NCI-H526 (cell line): ENCODE data around the gene CCDC192.
"Not testable (repeated sequence)": the region's sequence is repeated elsewhere in the genome, so short reads cannot be mapped to it uniquely, and the experiment has no call there.

Experiments
- DNase-seq, 2 experiments: peaks; one replicate each; lab custom pipeline; 2025; lab: John Stamatoyannopoulos, UW

The CCDC192 gene

DNA sequence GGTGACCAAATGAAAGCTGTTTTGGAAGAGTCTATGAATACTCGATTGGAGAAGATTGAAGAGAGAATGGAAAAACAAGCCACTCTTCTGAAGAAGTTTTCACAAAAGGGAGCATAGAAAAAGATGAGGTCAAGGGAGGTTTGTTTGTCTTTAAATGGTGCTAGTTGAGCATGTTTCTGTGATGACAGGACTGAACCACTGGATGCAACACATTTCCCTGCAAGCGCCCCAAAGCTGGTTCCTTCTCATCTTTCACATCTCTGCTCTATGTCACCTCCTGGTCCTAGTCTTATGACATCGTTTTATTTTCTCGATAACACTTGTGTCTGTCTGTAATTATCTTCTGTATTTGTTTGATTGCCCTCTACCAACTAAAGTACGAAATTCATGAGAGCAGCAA lies 3.8 kb upstream of the CCDC192 start:
- no peak for DNase-seq

DNA sequence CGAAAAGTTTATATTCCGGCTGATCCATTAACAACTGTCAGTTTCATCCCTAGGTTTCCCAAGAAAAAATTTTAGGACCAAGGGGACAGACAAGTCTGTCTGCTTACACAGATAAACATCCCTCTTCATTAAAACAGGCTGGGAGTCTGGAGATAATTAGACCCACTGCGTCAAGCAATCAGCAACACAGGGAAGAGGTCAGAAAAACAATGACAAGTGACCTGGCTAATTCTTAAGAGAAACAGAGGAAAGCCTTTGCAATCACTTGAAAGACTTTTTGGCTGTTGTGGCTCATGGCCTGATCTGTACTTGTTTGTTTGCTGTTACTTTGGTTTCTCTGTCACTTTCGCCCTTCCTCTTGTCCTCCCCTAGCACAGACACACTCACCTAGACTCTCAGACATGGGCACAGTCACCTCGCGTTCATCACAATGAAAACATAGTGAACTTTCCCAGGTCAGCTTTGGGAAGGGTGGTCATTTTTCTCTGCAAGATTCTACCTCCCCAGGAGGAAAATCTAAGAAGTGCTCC lies 2.9 kb upstream of the CCDC192 start:
- no peak for DNase-seq

DNA sequence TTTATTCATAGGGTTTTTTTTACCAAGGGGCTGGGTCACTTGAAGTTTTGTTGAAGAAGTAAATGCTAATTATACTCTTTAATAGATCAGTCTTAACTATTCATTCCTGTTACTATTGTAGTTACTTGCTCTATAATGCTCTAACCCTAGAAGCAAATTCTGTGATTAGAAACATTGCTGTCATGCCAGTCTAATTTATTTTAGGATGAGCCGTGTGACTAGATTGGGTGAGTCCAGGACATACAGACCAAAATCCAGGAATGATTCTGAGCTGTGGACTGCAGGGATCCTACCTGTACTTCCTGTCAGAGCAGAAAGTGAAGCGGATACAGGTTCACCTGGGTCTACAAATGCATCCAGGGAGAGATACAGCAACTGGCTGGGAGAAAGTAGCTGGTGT lies 757 bp upstream of the CCDC192 start:
- DNase-seq = no peak

DNA sequence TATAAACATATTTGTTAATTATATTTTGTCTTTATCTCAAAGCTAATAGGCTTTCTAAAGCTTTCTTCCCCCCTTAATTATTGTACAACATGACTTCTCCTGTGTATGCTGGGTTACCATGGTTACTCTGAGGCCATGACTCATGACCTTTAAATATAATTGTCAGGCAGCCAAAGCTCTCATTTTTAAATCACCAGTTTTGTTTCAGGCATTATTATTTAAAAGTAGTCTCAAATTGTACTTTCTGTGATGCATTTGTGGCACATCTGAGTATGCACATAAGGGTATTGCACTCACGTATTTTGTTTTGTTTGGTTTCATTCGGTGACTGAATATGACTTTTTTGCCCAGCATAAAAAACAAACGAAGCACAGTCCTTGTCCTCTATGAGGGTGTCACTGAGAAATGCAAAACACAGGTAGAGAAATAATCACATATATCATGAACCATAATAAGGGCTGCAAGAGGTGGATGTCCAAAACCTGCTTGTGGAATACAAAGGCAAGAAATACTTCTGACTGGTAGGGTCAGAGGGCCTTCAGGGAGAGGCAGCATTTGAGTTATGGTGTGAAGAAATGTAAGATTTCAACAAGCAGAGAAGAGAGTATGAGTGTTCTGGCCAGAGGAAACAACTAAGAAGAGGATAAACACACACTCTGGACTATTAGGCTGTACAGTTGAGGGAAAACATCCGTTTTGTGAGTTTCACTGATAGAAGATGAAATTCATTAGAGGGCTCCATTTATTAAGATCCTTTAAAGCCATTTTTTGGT lies 2.1 kb downstream of the CCDC192 start:
- DNase-seq = no peak

DNA sequence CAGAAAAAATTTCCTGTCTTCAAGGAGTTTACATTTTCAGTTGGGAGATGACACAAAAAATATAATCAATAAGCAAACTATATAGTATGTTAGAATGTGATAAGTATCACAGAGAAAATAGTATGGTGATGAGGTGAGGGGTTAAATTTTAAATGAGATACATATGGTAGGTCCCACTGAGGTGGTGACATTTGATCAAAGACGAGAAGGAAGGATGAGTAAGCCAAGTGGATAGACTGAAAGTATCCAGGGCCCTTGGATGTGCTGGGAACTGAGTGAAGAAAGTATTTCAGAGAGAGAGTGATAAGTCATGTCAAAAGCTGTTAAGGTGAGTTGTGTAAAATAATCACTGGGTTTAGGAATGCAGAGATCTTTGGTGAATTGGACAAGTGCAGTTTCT lies 3.5 kb downstream of the CCDC192 start:
- no peak for DNase-seq

DNA sequence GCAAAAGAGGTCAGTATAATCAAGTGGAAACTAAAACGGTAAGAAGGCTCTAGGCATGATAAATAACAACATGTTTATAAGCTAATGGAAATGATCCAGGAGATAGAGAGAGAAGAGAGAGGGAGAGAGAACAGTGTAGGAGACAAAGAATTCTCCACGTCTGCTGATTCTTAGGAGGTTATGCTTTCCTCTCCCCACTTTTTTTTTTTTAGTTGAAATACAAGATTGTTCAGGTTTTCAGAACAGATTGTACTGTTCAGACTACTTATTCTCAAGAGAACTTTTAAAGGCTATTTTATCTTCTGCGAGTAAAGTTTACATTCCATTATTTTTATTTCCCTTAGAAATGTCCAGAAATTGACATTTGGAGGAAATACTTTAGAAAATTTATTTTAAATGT lies 4.0 kb downstream of the CCDC192 start:
- no peak for DNase-seq

DNA sequence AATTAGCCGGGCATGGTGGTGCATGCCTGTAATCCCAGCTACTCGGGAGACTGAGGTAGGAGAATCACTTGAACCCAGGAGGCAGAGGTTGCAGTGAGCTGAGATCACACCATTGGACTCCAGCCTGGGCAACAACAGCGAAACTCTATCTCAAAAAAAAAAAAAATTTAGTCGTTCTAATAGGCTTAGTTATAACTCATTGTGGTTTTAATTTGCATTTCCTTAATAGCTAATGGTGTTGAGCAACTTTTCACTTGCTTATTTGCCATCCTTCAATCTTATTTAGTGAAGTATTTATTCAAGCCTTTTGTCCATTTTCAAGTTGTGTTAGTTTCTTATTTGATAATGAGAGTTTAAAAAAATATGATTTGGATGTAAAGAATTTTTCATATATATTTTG lies 9.9 kb downstream of the CCDC192 start:
- DNase-seq = not testable (repeated sequence)

DNA sequence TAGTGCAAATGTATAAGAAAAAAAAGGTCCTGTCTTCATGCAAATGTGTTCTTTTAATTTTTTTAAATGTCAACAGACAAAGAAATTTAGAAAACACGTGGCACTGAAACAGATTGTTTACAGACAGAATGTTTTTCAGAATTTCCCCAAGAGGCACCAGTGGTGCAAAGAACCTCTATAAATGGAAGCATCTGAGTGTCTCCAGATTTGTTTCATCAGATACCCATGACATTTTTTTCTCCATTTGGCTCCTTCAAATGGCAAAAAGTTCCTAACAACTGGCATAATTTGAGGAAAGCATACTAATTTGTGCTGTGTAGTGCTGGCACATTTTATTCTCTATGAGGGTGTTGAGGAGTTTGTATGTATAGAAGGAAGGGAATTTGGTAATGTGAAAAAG lies 15.0 kb downstream of the CCDC192 start:
- DNase-seq = no peak

DNA sequence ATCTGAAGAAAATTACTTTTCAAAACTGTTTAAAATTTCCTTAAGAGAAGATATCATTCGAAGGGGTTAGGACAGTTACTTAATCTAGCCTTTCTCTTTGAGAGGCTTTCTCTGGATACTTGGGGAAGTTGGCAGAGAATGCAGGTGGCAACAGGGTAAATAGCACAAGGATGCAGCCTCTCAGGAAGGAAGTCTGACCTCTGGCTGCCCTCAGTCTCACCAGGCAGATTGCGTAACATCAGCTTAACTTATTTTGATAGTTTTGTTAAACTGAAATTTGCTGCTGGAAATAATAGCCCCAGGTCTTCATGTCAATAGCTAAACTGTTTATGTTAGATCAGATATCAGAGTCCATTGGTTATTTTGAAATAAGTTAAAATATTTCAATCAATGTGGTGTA lies 20.4 kb downstream of the CCDC192 start:
- no peak for DNase-seq

DNA sequence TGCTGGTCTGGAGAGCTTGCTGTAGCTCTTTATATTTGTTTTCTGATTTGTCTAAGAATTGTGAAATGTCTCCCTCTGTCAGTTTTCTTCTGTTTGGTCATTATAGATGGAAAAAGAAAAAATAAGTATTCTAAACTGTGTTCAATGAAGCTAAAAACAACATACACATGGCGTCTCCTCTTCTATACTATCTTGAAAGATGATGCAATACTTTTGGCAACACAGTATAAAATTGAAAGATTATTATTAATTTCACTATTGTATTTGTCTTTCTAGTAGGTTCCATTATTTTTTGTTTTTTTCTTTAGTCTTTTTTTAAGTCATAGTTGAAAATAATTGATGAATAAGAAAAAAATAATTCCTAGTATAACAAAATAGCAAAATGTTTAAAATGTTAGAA lies 22.5 kb downstream of the CCDC192 start:
- no peak for DNase-seq

DNA sequence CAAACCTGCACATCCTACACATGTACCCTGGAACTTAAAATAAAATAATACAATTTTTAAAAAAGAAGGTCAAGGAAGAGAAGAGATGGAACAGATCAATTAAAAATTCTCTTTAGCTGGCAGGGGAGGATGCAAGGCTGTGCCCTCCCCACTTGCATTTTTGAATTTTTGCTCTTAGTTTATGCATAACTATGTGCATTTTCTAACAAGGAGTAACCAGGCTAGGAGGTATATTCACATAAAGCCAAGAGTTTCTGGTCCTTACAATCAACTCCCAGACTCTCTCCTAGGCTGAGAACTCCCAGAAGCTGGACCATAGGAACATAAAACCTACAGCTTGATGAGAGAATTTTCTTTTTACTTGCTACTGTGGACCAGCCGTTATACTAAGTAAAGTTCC lies 29.8 kb downstream of the CCDC192 start:
- DNase-seq = no peak

DNA sequence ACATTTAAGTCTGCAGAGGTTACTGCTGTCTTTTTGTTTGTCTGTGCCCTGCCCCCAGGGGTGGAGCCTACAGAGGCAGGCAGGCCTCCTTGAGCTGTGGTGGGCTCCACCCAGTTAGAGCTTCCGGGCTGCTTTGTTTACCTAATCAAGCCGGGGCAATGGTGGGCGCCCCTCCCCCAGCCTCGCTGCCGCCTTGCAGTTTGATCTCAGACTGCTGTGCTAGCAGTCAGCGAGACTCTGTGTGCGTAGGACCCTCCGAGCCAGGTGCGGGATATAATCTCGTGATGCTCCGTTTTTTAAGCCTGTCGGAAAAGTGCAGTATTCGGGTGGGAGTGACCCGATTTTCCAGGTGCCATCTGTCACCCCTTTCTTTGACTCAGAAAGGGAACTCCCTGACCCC lies 36.2 kb downstream of the CCDC192 start:
- not testable (repeated sequence) for DNase-seq

DNA sequence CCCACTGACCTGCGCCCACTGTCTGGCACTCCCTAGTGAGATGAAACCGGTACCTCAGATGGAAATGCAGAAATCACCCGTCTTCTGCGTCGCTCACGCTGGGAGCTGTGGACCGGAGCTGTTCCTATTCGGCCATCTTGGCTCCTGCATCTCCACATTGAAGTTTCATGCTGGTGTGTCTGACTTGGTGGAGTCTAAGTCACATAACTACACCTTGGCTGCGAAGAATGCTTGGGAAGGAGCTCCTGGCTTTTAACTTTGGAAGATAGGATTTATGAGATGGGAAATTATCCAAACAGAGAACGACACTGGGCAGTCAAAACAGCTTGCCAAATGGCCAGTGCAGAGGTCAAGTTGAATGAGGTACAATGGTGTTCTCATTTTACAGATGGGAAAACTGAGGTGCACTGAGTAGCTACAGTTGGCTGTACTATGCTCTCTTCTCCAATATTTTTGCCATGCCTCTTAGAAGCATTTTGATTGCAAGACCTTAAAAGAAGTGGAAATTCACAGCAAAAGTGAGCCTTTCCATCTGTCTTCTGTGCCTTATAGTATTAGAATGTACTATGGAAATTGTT lies 36.7 kb downstream of the CCDC192 start:
- DNase-seq = no peak

DNA sequence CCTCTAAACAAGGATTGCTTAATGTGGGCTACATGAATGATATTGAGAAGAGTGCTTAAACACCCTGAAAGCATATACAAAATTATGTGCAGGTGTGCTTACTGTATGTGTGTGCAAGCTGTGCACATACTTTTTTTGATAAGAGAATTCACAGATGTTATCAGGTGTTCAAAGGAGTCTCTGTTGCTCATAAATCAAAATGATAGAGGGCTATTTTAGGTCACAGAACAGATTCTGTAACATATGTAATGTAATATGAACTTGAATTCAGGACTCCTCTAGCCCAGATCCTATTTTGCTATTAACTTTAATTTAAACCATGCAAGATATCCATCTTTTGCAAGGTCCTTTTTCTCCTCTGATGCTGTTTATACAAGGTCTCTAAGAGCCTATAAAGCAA lies 38.2 kb downstream of the CCDC192 start:
- no peak for DNase-seq

DNA sequence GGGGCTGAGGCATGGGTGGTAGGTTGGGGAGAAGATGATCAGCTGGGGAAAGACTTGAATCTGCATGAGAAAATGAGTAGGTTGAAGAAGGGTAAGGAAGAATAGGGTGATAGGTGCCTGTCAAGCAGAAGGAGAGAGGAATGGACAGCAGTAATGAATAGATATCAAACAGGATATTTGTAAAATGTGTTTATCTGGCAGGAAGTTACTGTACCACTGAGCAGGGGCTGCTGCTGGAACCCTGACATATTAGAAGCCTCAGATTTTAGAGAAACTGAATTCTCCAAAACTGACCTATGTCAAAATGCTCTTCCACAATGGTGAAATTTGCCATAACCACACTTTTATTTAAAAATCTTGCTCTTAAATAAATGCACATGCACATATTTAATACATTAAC lies 41.0 kb downstream of the CCDC192 start:
- DNase-seq = no peak

DNA sequence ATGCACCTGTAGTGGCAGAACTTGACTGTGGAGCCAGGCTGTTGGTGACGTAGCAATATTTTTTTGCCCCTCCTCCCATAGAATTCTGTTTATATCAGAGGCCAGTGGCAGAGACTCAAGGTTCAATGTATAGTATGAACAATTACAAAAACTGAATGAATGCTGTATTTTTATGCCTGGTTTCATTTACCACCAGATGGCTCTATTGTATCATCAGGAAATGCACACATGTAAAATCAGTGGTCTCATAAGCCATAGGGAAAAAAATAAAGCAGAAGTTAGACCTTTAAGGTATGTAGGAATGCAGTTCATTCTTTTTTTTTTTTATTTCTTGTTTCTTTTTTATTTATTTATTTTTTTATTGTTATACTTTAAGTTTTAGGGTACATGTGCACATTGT lies 43.6 kb downstream of the CCDC192 start:
- DNase-seq = peak; percentile 0 to 25

DNA sequence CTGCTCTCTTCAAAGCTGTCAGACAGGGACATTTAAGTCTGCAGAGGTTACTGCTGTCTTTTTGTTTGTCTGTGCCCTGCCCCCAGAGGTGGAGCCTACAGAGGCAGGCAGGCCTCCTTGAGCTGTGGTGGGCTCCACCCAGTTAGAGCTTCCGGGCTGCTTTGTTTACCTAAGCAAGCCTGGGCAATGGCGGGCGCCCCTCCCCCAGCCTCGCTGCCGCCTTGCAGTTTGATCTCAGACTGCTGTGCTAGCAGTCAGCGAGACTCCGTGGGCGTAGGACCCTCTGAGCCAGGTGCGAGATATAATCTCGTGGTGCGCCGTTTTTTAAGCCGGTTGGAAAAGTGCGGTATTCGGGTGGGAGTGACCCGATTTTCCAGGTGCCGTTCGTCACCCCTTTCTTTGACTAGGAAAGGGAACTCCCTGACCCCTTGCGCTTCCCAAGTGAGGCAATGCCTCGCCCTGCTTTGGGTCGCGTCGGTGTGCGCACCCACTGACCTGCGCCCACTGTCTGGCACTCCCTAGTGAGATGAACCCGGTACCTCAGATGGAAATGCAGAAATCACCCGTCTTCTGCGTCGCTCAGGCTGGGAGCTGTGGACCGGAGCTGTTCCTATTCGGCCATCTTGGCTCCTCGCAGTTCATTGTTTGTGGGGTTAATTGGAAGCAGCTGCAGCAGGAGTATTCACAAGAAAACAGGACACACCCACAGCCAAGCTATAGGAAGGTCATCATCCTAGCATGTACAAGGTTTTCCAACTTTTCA lies 49.5 kb downstream of the CCDC192 start:
- DNase-seq = not testable (repeated sequence)

DNA sequence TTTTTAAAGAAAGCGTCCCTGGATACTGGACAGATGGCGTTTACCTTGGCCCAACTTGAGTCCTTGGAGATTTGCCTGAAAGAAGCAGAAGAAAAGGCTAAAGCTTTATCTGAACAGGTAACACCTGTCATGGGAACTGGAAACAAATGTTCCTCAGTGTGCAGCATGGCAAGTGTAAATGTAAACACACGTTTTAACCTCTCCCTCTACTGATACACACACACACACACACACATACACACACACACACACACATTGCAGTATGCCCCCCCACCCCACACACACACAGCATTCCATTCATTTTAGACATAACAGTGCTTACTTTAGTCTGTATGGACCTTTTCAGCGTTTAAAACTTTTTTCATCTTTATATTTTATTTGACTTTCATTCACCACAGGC lies 51.1 kb downstream of the CCDC192 start:
- peak; percentile 54 to 66 for DNase-seq

DNA sequence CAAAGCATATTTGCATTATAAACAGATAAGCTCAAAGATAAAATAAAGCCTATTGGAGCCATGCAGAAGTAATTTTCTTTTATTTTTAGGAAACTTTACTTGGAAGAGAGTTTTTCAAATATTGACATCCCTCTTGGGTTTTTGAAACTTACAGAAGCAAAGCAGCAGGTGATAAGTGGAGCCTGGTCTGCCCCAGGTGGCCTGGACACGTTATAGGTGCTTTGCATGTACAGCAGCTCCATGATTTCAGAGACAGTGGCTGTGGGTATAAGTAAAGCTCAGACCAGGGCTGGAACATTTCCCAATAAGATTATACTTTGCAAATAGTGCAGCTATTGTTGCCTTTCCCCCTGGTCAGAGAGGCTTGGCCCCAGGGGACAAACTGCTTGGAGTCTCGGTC lies 51.5 kb downstream of the CCDC192 start:
- peak; percentile 84 to 91 for DNase-seq

DNA sequence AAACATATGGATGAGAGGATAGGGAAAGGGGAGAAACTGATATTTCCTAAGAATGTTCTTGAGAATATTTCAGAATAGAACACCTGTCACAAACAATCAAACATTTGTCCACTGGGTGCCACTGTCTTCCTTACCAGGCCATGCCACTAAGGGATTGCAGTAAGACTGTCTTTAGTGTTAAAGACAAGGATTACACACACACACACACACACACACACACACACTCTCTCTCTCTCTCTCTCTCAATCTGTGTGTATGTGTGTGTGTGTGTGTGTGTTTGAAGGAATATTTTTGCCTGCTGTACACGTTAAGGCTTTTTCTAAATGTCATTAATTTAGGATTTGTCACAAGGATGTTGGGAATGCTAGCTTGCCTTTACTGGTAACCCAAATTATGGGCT lies 54.4 kb downstream of the CCDC192 start:
- DNase-seq = peak; percentile 40 to 64

DNA sequence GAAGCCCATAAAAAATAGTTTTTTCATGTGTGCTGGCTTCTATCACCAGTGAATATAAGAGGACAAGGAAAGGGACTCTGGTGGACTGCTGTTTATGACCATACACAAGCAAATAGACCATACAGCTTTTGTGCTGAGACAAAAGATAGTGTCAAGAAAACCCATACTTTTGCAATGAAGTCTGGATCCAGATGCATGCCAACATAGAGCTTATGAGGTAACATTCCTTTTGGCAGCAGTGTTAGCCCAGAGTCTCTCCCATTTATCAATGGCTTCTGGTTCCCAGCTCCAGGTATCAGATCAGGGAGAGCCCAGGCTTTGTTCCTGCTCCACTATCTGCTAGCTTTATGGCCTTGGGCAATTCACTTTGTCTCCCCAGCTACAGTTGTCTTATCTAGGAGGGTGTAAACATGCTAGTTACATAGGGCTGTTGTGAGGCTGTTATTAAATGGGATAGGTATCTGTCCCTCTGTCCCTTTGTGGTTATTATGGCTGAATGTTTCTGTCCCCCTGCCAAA lies 55.6 kb downstream of the CCDC192 start:
- DNase-seq = no peak

DNA sequence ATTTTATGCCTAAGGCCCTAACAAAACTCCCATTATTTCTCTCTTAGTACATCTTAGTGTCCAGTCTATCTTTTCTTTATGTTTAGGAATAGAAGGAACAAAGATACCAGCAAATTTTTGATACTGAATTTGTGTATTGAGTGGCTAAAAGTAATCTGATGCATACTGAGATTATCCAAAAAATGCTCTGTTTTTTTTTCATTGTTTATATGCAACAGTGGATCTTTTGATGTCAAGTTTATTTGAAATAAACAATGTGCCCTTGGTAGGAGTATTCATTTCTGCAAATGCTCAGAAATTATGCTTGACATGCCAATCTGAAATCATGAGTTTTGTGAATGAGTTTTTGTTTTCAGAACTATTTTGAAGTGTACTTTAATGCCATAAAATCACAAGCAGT lies 58.7 kb downstream of the CCDC192 start:
- no peak for DNase-seq

DNA sequence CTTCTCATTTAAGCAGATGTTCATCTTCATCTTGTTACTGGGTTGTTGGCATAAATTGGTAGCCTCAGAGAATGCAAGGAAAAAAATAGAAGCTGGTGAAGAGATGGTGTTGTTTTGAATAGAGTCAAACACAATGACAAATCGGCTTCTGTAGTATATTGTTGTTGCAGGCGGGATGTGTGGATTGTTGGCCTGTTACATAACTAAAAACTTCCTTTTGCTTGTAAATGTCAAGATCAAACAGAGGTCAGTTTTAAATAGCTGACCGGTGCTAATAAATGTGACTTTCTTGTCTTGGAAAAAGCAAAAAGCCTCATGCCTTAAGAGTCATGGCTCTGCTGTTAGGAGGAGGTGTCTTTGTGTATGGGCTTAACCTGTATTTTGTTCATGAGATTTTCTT lies 59.2 kb downstream of the CCDC192 start:
- DNase-seq = no peak
